B cell (primary cell): Measurements from ENCODE around the gene BPIFA3.

Experiments used
- CTCF ChIP-seq: fragments of 200-600 bp; IDR thresholded peaks from one replicate; pipeline ENCODE4 v1.8.0; 2022; ENCODE audit warnings: antibody characterized with exemption, mild to moderate bottlenecking
- EZH2 ChIP-seq: IDR thresholded peaks from 2 replicates; pipeline ENCODE4 v1.6.1; 2012; ENCODE audit warnings: borderline replicate concordance, low read depth, mild to moderate bottlenecking, moderate library complexity, low read length; ENCODE audit not compliant: insufficient read depth, poor library complexity, severe bottlenecking

- TF ChIP-seq CTCF (no peak), EZH2 (no peak)
Measured at GRCh38 chr20:33191484-33191883, 25.7 kb upstream of the BPIFA3 start.
